Osteoblast (primary cell): Measurements from ENCODE around the gene ADGRL3. TPM values are rescaled to one million over a fixed set of nuclear protein-coding genes. Genes with fewer than 3 reads are reported as not detected.

Experiments
- DNase-seq: peaks from one replicate; pipeline ENCODE4 v3.0.0; 2011; ENCODE audit warnings: low spot score, mixed read lengths; ENCODE audit not compliant: insufficient read length; ENCODE audit errors: missing footprints
- H2AFZ ChIP-seq: 2 replicates; pipeline ENCODE4 v1.6.0; 2011; ENCODE audit warnings: mild to moderate bottlenecking, low read length
- H3K27ac ChIP-seq: 2 replicates; pipeline ENCODE4 v1.5.1; 2011; ENCODE audit warnings: mild to moderate bottlenecking, low read depth, low read length, moderate library complexity
- H3K27me3 ChIP-seq: 2 replicates; pipeline ENCODE4 v1.6.0; 2012; ENCODE audit warnings: mild to moderate bottlenecking, control low read depth, inconsistent platforms, low read length, moderate library complexity; ENCODE audit not compliant: insufficient read depth
- H3K36me3 ChIP-seq: 2 replicates; pipeline ENCODE4 v1.5.1; 2011; ENCODE audit warnings: mild to moderate bottlenecking, low read length, control low read depth, moderate library complexity; ENCODE audit not compliant: insufficient read depth
- H3K4me1 ChIP-seq: 2 replicates; pipeline ENCODE4 v1.5.1; 2011; ENCODE audit warnings: mild to moderate bottlenecking, low read length, control low read depth, moderate library complexity; ENCODE audit not compliant: insufficient read depth
- H3K4me2 ChIP-seq: 2 replicates; pipeline ENCODE4 v1.6.0; 2011; ENCODE audit warnings: mild to moderate bottlenecking, low read length; ENCODE audit not compliant: insufficient read depth
- H3K4me3 ChIP-seq: fragments of 200-600 bp; sonication (generic); 3 replicates; pipeline ENCODE4 v1.5.1; 2012; ENCODE audit warnings: mild to moderate bottlenecking, low read length, inconsistent platforms; ENCODE audit not compliant: insufficient read depth
- H3K79me2 ChIP-seq: 2 replicates; pipeline ENCODE4 v1.6.0; 2012; ENCODE audit warnings: mild to moderate bottlenecking, low read length, control low read depth, inconsistent platforms; ENCODE audit not compliant: insufficient read depth
- H3K9me3 ChIP-seq: 2 replicates; pipeline ENCODE4 v1.5.1; 2011; ENCODE audit warnings: low read depth, low read length, control low read depth
- H4K20me1 ChIP-seq: 2 replicates; pipeline ENCODE4 v1.6.0; 2012; ENCODE audit warnings: mild to moderate bottlenecking, low read length, control low read depth; ENCODE audit not compliant: insufficient read depth
- CTCF ChIP-seq: IDR thresholded peaks from 2 replicates; pipeline ENCODE4 v1.5.1; 2011; ENCODE audit warnings: mild to moderate bottlenecking, low read depth, low read length, moderate library complexity; ENCODE audit errors: extremely low read depth
- total RNA-seq: library from RNA; depleted of rRNA; stranded (reverse); fragments of >200 nt; gene quantifications from 2 replicates; pipeline ENCODE4 v1.2.3, GENCODE V29; 2012

ADGRL3 gene
- total RNA-seq, 1 donor, result not detected

DNA sequence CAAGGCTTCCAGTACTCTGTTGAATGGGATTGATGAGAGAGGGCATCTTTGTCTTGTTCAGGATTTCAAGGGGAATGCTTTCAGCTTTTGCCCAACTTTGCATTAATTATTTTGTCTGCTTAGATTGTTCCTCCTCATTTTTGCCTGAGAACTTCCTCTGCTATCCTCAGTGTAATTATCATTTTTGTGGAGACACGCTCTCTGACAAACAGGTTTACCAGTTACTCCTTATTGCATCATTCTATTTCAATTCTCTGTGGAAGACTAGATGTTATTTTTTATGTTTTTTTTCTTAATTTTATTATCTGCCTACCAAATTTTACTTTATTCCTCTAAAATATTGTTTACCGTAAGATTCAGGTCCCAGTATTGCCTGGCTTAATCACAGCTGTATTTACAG is 349.2 kb downstream of the ADGRL3 start:
- no peaks in the 10 kb centered on the region for H3K36me3 ChIP-seq
- H3K4me3 ChIP-seq, result no peak overlapping the region
- no peaks in the 10 kb centered on the region for H3K4me1 ChIP-seq
- no peaks in the 10 kb centered on the region for H3K27me3 ChIP-seq
- no peak overlapping the region for H2AFZ ChIP-seq
- no peak for TF ChIP-seq CTCF
- H3K4me2 ChIP-seq, result no peak overlapping the region
- no peaks in the 10 kb centered on the region for H4K20me1 ChIP-seq
- H3K27ac ChIP-seq, result no peak overlapping the region
- no peaks in the 10 kb centered on the region for H3K79me2 ChIP-seq
- DNase-seq, result no peak
- H3K9me3 ChIP-seq, result no peaks in the 10 kb centered on the region

DNA sequence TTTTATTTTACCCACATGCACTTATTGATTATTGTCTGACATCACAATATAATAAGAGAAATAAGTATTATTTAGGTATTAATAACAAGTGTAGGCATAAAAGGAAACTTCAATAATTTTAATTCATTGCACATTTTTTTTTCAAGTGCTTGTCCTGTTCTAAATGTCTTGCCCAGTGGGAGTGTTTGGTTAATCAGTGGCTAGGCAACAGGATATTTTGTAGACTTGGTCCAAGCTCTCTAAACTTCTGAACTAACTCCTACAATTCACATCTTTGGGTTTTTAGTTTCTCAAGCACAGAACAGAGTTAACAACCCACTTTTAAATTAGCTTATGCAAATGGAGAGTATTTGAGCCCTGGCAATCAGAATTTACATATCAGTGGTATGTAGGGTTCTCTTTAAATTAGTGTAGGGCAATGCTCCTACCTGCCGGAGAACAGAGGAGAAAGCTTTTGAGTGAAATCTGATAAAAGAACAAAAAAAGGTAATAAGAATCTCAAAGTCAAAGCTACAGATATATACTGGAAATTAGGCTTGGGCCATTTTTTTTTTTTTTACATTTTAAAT is 353.5 kb downstream of the ADGRL3 start:
- Histone ChIP-seq H3K4me1 (no peaks in the 10 kb centered on the region), H3K27me3 (no peaks in the 10 kb centered on the region), H3K4me2 (no peak overlapping the region), H3K79me2 (no peaks in the 10 kb centered on the region), H3K27ac (no peak overlapping the region), H4K20me1 (no peaks in the 10 kb centered on the region), H2AFZ (no peak overlapping the region), H3K9me3 (no peaks in the 10 kb centered on the region), H3K4me3 (no peak overlapping the region), H3K36me3 (no peaks in the 10 kb centered on the region)
- DNase-seq, result no peak
- no peak for TF ChIP-seq CTCF

- Histone ChIP-seq H3K27ac (no peak overlapping the region), H3K9me3 (no peaks in the 10 kb centered on the region), H4K20me1 (no peaks in the 10 kb centered on the region), H3K27me3 (no peaks in the 10 kb centered on the region), H3K4me1 (no peaks in the 10 kb centered on the region), H2AFZ (no peak overlapping the region), H3K36me3 (no peaks in the 10 kb centered on the region), H3K4me3 (no peak overlapping the region), H3K79me2 (no peaks in the 10 kb centered on the region), H3K4me2 (no peak overlapping the region)
- TF ChIP-seq CTCF, result no peak
- no peak for DNase-seq
Observed at GRCh38 chr4:61555789-61556188, 355.7 kb downstream of the ADGRL3 start.

DNA sequence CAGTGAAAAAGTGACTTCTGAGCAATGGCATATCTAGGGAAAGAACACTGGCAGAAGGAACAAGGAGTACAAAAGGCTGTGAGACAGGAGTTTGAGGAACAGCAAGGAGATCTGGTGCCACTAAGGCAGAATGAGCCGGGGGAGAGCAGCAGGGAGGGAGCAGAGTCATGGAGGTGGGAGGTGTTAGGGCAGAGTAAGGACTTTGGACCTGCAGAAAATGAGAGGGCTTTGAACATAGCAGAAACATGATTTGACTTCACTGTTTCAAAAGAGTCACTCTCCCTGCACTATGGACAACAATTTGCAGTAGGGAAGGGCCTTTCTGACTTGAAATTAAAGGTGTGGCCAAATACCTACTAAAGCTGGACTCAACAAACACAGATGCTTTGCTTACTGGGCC is 356.2 kb downstream of the ADGRL3 start:
- no peaks in the 10 kb centered on the region for H3K9me3 ChIP-seq
- DNase-seq, result no peak
- no peak overlapping the region for H2AFZ ChIP-seq
- no peaks in the 10 kb centered on the region for H3K27me3 ChIP-seq
- no peak overlapping the region for H3K27ac ChIP-seq
- no peaks in the 10 kb centered on the region for H3K36me3 ChIP-seq
- no peaks in the 10 kb centered on the region for H3K79me2 ChIP-seq
- no peaks in the 10 kb centered on the region for H4K20me1 ChIP-seq
- no peaks in the 10 kb centered on the region for H3K4me1 ChIP-seq
- H3K4me3 ChIP-seq, result no peak overlapping the region
- TF ChIP-seq CTCF, result no peak
- no peak overlapping the region for H3K4me2 ChIP-seq
